Panc1 (cell line): Measurements from ENCODE around the gene INIP. TPM values are rescaled to one million over a fixed set of nuclear protein-coding genes. Genes with fewer than 3 reads are reported as not detected.

ENCODE experiments used
- ATAC-seq: fragments of 200-7000 bp; cut with Tn5 transposase; 2 replicates; pipeline ENCODE4 v1.9.1; 2020; ENCODE audit warnings: mild to moderate bottlenecking, moderate library complexity
- BruUV-seq: library from RNA; stranded (reverse); fragments of 400-500 nt; replicated peaks from 2 replicates; lab custom pipeline; 2021; lab: Mats Ljungman, UMichigan
- CTCF ChIA-PET: fragments of 300-600 bp; sonication (Branson Sonifier 250); formaldehyde crosslinking; loops from one replicate; lab custom pipeline; 2022; ENCODE audit warnings: antibody characterized with exemption; lab: Charles Lee
- POLR2A ChIA-PET: fragments of 300-600 bp; sonication (Branson Sonifier 250); formaldehyde crosslinking; loops from one replicate; lab custom pipeline; 2022; ENCODE audit warnings: antibody characterized with exemption; lab: Charles Lee
- DNase-seq: peaks from one replicate; pipeline ENCODE4 v3.0.0-alpha.2; 2010; ENCODE audit warnings: low read depth, low spot score
- H3K27ac ChIP-seq: 2 replicates; pipeline ENCODE4 v1.5.1; 2011; ENCODE audit warnings: mild to moderate bottlenecking, low read length, inconsistent platforms
- H3K27me3 ChIP-seq: fragments of 200-500 bp; sonication (Bioruptor generic); 2 replicates; pipeline ENCODE4 v1.6.0; 2014; ENCODE audit warnings: low read length, inconsistent platforms; ENCODE audit not compliant: control insufficient read depth, insufficient read depth
- H3K36me3 ChIP-seq: fragments of 200-500 bp; sonication (Bioruptor generic); 2 replicates; pipeline ENCODE4 v1.5.1; 2014; ENCODE audit warnings: inconsistent platforms, mild to moderate bottlenecking, low read length, moderate library complexity; ENCODE audit not compliant: control insufficient read depth, insufficient read depth
- H3K4me1 ChIP-seq: 2 replicates; pipeline ENCODE4 v1.5.1; 2011; ENCODE audit warnings: inconsistent platforms, mild to moderate bottlenecking, low read length, moderate library complexity; ENCODE audit not compliant: control insufficient read depth, insufficient read depth
- H3K4me3 ChIP-seq, 2 experiments: 2 replicates each; pipeline ENCODE4 v1.5.1; 2011 to 2012; ENCODE audit warnings: low read depth in 2 of 2, low read length in 2 of 2, mild to moderate bottlenecking in 2 of 2, inconsistent platforms in 1 of 2, moderate library complexity in 1 of 2
- H3K9me3 ChIP-seq: fragments of 200-500 bp; sonication (Bioruptor generic); 2 replicates; pipeline ENCODE4 v1.5.1; 2014; ENCODE audit warnings: low read depth, mild to moderate bottlenecking, inconsistent platforms, low read length, moderate library complexity; ENCODE audit not compliant: control insufficient read depth, insufficient read depth
- CTCF ChIP-seq: fragments of 450-650 bp; IDR thresholded peaks from 2 replicates; pipeline ENCODE4 v1.5.1; 2017; ENCODE audit warnings: mild to moderate bottlenecking
- POLR2AphosphoS5 ChIP-seq: IDR thresholded peaks from 2 replicates; pipeline ENCODE4 v1.6.1; 2012; ENCODE audit warnings: mild to moderate bottlenecking, low read depth, low read length, moderate library complexity
- REST ChIP-seq, 2 experiments: IDR thresholded peaks; 2 replicates each; pipeline ENCODE4 v1.6.1; 2011 to 2012; ENCODE audit warnings: low read depth in 2 of 2, control low read depth in 1 of 2, low read length in 1 of 2, mild to moderate bottlenecking in 1 of 2, moderate library complexity in 1 of 2; ENCODE audit not compliant: insufficient read depth in 1 of 2
- SIN3A ChIP-seq: IDR thresholded peaks from 2 replicates; pipeline ENCODE4 v1.6.1; 2012; ENCODE audit warnings: low read depth, mild to moderate bottlenecking, low read length, moderate library complexity, borderline replicate concordance; ENCODE audit not compliant: insufficient read depth
- TCF7L2 ChIP-seq: IDR thresholded peaks from 2 replicates; pipeline ENCODE4 v1.6.1; 2011; ENCODE audit warnings: mild to moderate bottlenecking, low read depth, low read length, inconsistent platforms
- in situ Hi-C: cut with HindIII; loops from 2 replicates; pipeline ENCODE4 v1.10.0; 2016; ENCODE audit warnings: low sequenced_read_pairs, low pct_unique_long_range_greater_than_20kb
- intact Hi-C: fragments of 100-400 bp; cut with micrococcal nuclease; formaldehyde crosslinking; loops from one replicate; pipeline ENCODE4 v1.10.0; 2022; ENCODE audit not compliant: unreplicated experiment
- total RNA-seq: library from RNA; stranded (reverse); gene quantifications from one replicate; pipeline ENCODE4 v1.2.1, GENCODE V29; 2021; ENCODE audit not compliant: unreplicated experiment

The INIP gene
- total RNA-seq, 1 experiment from 2014 or later, result 20.0 TPM

DNA sequence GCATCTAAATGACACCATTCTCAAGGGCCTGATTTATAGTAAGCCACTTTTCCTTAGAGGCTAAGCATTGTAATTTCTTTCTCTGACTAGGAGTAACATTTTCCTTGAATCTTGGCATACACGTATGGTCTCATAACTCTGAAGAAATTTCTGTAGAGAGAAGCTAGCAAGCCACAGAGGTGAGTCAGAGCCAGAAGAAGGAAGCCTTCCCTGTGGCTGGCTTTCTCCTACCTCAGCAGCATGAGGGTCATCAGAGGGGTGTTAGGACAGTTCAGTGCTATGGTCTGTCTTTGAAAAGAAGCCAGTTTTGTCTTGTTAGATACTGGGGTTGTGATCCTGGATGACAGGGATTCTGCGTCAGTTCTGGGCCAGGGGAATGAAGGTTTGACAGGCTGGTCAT is 35.8 kb upstream of the INIP start:
- no peak for ATAC-seq

DNA sequence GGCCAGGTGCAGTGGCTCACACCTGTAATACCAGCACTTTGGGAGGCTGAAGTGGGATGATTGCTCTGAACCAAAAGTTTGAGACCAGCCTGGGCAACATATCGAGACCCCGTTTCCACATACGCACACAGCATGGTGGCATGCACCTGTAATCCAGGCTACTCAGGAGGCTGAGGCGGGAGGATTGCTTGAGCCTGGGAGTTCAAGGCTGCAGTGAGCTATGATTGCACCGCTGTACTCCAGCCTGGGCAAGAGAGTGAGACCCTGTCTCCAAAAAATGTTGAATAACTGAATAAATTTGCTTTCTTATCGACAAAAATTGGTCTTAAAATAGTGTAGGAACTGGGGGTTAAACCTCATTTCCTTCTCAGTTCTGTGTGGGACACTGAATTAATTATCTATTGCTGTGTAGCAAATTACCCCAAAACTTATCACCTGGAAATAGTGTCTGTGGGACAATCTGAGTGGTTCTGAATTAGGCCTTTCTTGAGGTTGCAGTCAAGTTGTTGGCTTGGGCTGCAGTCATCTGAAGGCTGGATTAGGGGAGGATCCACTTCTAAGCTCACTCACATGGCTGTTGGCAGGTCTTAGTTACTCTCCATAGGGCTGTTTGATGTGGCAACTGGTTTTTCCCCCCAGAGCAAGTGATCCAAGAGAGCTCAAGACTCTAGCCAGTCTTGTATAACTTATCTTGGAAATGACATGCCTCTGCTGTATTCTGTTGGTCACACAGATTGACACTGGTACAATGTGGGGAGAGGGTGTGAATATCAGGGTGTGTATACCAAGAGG is 34.6 kb upstream of the INIP start:
- Histone ChIP-seq H3K4me3 (no peak overlapping the region), H3K36me3 (no peaks in the 10 kb centered on the region; the same call in 1 of the 2 replicates), H3K4me1 (peaks cover 7% of the 10 kb centered on the region), H3K27ac (no peak overlapping the region), H3K27me3 (no peaks in the 10 kb centered on the region), H3K9me3 (no peaks in the 10 kb centered on the region)
- intact Hi-C loops (no loop called here), in situ Hi-C loops (no loop called here)
- CTCF ChIA-PET, result no interaction called here
- DNase-seq, result no peak
- no peak for ATAC-seq
- TF ChIP-seq TCF7L2 (no peak), SIN3A (no peak), REST (IDR thresholded peaks at IDR 0.05; ENCODE audit: insufficient read depth in 1 of 2, low read depth in 2 of 2, low read length in 1 of 2) (no peak), CTCF (no peak), POLR2AphosphoS5 (no peak)
- BruUV-seq, result no TSS peak
- POLR2A ChIA-PET, result interaction anchor here (0.5 kb wide), 1 partner anchor 10 kb away, joined by 9 read pairs; no protein-coding TSS in a partner anchor

More for the DNA sequence above, 35.8 kb upstream of the INIP start:
- POLR2A ChIA-PET, result no interaction called here
- no peak for DNase-seq
- peaks cover 10% of the 10 kb centered on the region for H3K4me1 ChIP-seq
- in situ Hi-C loops, result no loop called here
- no TSS peak for BruUV-seq
- H3K4me3 ChIP-seq, result no peak overlapping the region
- no peak overlapping the region for H3K27ac ChIP-seq
- H3K27me3 ChIP-seq, result no peaks in the 10 kb centered on the region
- H3K36me3 ChIP-seq, result no peaks in the 10 kb centered on the region; the same call in 1 of the 2 replicates
- CTCF ChIA-PET, result no interaction called here
- H3K9me3 ChIP-seq, result no peaks in the 10 kb centered on the region
- TF ChIP-seq REST (IDR thresholded peaks at IDR 0.05; ENCODE audit: insufficient read depth in 1 of 2, low read depth in 2 of 2, low read length in 1 of 2) (no peak), POLR2AphosphoS5 (no peak), TCF7L2 (no peak), SIN3A (no peak), CTCF (no peak)
- intact Hi-C loops, result no loop called here
